CD1c-positive myeloid dendritic cell (primary cell): ENCODE measurements around the gene LCTL.

Experiments
- DNase-seq: peaks from one replicate; pipeline ENCODE4 v3.0.0-alpha.2; 2016; ENCODE audit errors: extremely low spot score

Gene LCTL

DNA sequence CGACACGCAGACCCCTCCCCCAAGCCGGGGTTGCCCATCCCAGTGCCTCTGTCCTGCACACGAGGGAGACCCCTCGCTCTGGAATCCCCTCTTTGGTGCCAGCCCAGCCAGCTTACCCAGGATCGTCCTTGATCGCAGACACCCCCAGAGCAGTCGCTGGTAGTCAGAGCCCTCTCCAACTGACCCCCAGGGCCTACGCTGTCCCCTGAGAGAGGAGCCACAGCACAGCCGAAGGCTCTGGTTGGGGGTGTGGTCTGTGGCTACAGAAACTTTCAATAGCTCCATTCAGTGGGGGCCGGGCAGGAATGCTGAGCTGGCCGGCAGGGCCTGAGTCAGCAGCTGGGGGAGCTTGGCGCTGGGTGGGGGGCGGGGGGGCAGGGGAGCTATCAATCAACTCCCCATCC, at the start of gene LCTL:
Gene LCTL (minus strand): TSS at position 258 of the 404 bp plus-strand sequence. CDS start 633 bp downstream, outside the sequence.
- no peak for DNase-seq

- peak; percentile 52 for DNase-seq
These were observed 49.4 kb upstream of the LCTL start for GRCh38 chr15:66614951-66615760.

DNA sequence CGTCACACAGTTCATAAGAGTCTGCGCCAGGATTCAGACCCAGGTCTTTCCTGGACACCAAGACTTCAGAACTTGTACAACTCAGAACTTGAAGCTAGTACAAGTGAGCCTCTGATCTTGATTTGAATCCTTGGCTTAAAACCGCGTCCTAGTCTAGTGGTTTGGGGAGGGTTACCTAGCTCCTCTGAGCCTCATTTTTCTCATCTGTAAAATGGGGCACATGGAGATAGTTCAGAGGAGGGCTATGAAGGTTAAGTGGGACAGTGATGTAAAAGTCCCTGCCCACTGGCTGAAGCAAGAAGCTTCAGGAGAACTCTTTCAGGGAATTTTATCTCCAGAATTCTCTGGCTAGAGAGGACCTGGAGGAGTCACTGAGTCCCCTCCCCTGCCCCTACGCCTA, 48.7 kb upstream of the LCTL start:
- DNase-seq, result no peak

DNA sequence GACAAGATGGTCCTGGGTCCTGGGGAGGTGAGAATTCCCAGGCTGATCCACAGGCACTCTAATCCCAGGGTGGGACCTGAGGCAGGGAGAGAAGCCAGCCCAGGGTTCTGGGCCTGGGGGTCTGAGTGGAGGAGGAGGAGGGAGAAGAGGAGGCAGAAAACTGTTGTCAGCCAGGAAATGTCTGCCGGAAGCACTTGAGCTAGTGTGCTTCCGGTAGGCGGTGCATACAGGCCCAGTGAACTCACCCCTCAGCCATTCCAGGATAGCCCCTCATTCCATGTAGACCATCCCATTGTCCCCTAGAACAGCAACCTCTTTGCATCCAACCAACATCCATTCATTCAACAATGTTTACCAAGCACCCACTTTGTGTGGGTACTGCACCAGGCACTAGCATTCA, 47.9 kb upstream of the LCTL start:
- no peak for DNase-seq

GRCh38 chr15:66611257-66612053, 45.7 kb upstream of the LCTL start:
- no peak for DNase-seq

DNA sequence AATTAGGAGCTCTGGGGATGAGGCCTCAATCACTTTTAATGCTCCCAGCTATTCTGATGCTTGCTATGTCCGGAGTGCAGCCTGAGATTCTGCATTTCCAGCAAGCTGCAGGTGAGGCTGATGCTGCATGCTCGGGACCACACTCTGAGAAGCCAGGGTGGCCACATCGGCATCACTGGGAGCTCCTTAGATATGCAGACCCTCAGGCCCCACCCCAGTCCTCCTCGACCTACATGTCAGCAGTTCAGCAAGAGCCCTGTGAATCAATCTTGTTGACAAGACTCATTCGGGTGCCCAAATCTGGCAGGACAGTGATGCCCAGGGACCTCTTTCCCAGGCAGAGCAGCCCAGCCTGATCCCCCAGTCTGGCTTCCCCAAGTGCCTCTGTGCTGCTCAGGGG, 44.1 kb upstream of the LCTL start:
- DNase-seq, result no peak

- DNase-seq, result no peak
These were observed 43.1 kb upstream of the LCTL start for GRCh38 chr15:66608881-66609280.

GRCh38 chr15:66608159-66608558, 42.4 kb upstream of the LCTL start:
- no peak for DNase-seq

DNA sequence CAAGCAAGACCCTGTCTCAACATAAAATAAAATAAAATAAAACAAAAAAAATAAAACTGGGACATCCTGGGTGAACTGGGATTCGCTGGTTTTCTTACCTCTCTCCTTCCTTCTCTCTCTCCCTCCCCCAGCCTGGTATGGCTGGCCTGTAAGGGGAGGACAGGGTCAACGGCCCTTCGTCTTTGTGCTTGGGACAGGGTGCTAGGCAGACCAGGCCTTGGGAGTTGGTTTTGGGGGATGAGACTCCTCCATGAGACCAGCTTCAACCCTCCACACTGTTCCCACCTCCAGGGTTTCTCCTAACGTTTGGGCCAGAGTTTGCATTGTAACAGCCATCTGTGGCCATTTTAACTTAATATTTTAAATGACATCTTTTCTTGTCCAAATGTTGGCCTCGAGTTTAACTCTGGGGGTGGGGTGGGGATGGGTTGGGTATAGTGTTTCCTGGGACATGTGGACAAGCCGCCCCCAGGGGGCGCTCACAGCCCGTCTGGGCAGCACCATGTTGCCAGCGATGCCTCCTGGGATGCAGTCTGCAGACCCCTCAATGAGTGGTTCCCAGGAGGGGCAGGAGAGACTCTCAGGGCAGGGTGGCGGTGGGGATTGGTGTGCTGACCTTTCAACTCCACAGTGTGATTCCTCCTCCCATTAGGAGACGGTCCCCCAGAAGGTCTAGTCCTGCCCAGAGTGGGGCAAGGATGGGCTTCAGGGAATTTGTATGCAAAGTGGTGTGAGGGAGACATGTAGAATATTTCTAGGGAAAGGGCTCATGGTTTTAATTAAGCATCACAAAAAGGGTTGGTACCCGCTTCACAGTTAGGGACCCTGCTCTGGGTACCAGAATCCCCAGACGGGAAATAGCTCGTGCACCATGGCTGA, 37.7 kb upstream of the LCTL start:
- DNase-seq, result peak; percentile 78

GRCh38 chr15:66601521-66601920, 35.7 kb upstream of the LCTL start:
- DNase-seq, result no peak

DNA sequence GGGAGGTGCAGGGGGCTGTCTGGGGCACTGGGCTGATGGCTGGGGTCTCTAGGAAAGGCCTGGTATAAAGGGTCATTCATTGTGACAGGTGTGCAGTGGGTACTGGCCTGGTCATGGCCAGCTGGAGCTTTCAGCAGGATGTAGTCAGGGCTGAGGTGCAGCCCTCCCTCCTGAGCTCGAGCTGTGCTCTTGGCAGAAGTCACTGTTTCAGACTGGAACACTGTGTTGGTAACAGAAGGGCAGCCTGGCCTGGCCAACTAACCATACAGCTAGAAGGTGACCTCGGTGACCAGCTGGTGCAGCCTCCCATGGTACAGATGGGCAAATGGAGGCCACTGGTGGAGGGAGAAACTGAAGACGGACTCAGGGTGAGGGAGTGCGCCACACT, 34.4 kb upstream of the LCTL start:
- no peak for DNase-seq

- no peak for DNase-seq
These were observed 33.9 kb upstream of the LCTL start for GRCh38 chr15:66599536-66600239.

- no peak for DNase-seq
These were observed 32.5 kb upstream of the LCTL start for GRCh38 chr15:66598095-66598815.

- DNase-seq, result no peak
These were observed 30.2 kb upstream of the LCTL start for GRCh38 chr15:66595931-66596545.

GRCh38 chr15:66595332-66595731, 29.5 kb upstream of the LCTL start:
- DNase-seq, result no peak

- no peak for DNase-seq
These were observed 29.0 kb upstream of the LCTL start for GRCh38 chr15:66594836-66595235.

GRCh38 chr15:66594344-66594743, 28.5 kb upstream of the LCTL start:
- DNase-seq, result no peak

- DNase-seq, result no peak
These were observed 27.5 kb upstream of the LCTL start for GRCh38 chr15:66593219-66593780.

- DNase-seq, result no peak
These were observed 26.9 kb upstream of the LCTL start for GRCh38 chr15:66592505-66593218.
